HepG2 (cell line): ENCODE data around the gene PGS1.

Experiments
- CEBPG ChIP-seq: IDR thresholded peaks from 2 replicates; pipeline ENCODE4 v1.6.1; 2016
- IRF9 ChIP-seq: sonication (generic); formaldehyde crosslinking; IDR thresholded peaks from 2 replicates; pipeline ENCODE4 v1.8.0; 2022; ENCODE audit warnings: missing genetic modification reagents, mild to moderate bottlenecking, borderline replicate concordance
- PHF20 ChIP-seq: sonication (generic); formaldehyde crosslinking; IDR thresholded peaks from 2 replicates; pipeline ENCODE4 v1.5.0; 2020; ENCODE audit warnings: mild to moderate bottlenecking, missing genetic modification reagents
- ZNF33B ChIP-seq: sonication (generic); formaldehyde crosslinking; IDR thresholded peaks from 2 replicates; pipeline ENCODE4 v1.5.1; 2020; ENCODE audit warnings: mild to moderate bottlenecking, missing genetic modification reagents
- ZNF431 ChIP-seq: sonication (generic); formaldehyde crosslinking; IDR thresholded peaks from 2 replicates; pipeline ENCODE4 v1.9.0; 2022; ENCODE audit warnings: missing genetic modification reagents, low read depth, mild to moderate bottlenecking, borderline replicate concordance
- TF ChIP-seq, protein P1 (sequence below): sonication (generic); formaldehyde crosslinking; IDR thresholded peaks from 2 replicates; pipeline ENCODE4 v1.5.0; 2020; ENCODE audit warnings: mild to moderate bottlenecking, missing genetic modification reagents, moderate library complexity
- TF ChIP-seq, protein P2 (sequence below), 2 experiments: IDR thresholded peaks; 2 replicates each; pipeline ENCODE4 v1.6.1; 2011 to 2012; ENCODE audit warnings: low read length in 2 of 2, borderline replicate concordance in 1 of 2, low read depth in 1 of 2, mild to moderate bottlenecking in 1 of 2, moderate library complexity in 1 of 2

DNA sequence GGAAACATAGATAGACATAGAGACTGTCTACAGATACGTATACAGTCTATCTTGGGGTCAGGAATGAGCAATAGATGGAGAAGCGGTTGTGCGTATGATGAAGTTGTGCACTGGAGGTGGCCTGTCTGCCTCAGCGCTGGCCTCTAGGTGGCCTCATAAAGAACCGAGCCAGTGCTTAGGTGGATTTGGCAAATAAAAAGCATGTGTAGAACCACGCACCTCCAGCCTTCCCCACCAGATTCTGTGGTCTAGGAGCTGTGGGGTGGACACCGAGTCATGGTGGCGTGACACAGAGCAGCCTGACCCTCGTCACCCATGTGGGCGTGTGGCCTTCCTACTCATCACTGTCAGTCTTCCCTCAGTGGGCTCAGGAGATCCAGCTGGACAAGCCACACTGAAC is 34.0 kb downstream of the PGS1 start:
- no peak for TF ChIP-seq ZNF431 (CRISPR knock-in tag)
- TF ChIP-seq, protein P1, sequence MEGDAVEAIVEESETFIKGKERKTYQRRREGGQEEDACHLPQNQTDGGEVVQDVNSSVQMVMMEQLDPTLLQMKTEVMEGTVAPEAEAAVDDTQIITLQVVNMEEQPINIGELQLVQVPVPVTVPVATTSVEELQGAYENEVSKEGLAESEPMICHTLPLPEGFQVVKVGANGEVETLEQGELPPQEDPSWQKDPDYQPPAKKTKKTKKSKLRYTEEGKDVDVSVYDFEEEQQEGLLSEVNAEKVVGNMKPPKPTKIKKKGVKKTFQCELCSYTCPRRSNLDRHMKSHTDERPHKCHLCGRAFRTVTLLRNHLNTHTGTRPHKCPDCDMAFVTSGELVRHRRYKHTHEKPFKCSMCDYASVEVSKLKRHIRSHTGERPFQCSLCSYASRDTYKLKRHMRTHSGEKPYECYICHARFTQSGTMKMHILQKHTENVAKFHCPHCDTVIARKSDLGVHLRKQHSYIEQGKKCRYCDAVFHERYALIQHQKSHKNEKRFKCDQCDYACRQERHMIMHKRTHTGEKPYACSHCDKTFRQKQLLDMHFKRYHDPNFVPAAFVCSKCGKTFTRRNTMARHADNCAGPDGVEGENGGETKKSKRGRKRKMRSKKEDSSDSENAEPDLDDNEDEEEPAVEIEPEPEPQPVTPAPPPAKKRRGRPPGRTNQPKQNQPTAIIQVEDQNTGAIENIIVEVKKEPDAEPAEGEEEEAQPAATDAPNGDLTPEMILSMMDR (CRISPR knock-in tag): peak; percentile 56
- TF ChIP-seq PHF20 (CRISPR knock-in tag): no peak
- TF ChIP-seq ZNF33B (CRISPR knock-in tag): no peak
- no peak for TF ChIP-seq IRF9 (CRISPR knock-in tag)
- TF ChIP-seq, protein P2, sequence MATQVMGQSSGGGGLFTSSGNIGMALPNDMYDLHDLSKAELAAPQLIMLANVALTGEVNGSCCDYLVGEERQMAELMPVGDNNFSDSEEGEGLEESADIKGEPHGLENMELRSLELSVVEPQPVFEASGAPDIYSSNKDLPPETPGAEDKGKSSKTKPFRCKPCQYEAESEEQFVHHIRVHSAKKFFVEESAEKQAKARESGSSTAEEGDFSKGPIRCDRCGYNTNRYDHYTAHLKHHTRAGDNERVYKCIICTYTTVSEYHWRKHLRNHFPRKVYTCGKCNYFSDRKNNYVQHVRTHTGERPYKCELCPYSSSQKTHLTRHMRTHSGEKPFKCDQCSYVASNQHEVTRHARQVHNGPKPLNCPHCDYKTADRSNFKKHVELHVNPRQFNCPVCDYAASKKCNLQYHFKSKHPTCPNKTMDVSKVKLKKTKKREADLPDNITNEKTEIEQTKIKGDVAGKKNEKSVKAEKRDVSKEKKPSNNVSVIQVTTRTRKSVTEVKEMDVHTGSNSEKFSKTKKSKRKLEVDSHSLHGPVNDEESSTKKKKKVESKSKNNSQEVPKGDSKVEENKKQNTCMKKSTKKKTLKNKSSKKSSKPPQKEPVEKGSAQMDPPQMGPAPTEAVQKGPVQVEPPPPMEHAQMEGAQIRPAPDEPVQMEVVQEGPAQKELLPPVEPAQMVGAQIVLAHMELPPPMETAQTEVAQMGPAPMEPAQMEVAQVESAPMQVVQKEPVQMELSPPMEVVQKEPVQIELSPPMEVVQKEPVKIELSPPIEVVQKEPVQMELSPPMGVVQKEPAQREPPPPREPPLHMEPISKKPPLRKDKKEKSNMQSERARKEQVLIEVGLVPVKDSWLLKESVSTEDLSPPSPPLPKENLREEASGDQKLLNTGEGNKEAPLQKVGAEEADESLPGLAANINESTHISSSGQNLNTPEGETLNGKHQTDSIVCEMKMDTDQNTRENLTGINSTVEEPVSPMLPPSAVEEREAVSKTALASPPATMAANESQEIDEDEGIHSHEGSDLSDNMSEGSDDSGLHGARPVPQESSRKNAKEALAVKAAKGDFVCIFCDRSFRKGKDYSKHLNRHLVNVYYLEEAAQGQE (IDR thresholded peaks at IDR 0.05; ENCODE audit: borderline replicate concordance in 1 of 2, low read depth in 1 of 2, low read length in 2 of 2): no peak
- no peak for TF ChIP-seq CEBPG
